Loucy (cell line): ENCODE data around the gene SYCE1.
"Not testable (repeated sequence)": the region's sequence is repeated elsewhere in the genome, so short reads cannot be mapped to it uniquely, and the experiment has no call there.

Experiments
- EZH2phosphoT487 ChIP-seq: fragments of 200-600 bp; IDR thresholded peaks from 2 replicates; pipeline ENCODE4 v1.6.1; 2018; ENCODE audit warnings: antibody characterized with exemption, mild to moderate bottlenecking, moderate library complexity, borderline replicate concordance
- TF ChIP-seq, protein P1 (sequence below): fragments of 200-600 bp; sonication (generic); conservative IDR thresholded peaks from 2 replicates; pipeline ENCODE4 v1.5.1; 2014; ENCODE audit warnings: mild to moderate bottlenecking, antibody characterized with exemption, low read length

DNA sequence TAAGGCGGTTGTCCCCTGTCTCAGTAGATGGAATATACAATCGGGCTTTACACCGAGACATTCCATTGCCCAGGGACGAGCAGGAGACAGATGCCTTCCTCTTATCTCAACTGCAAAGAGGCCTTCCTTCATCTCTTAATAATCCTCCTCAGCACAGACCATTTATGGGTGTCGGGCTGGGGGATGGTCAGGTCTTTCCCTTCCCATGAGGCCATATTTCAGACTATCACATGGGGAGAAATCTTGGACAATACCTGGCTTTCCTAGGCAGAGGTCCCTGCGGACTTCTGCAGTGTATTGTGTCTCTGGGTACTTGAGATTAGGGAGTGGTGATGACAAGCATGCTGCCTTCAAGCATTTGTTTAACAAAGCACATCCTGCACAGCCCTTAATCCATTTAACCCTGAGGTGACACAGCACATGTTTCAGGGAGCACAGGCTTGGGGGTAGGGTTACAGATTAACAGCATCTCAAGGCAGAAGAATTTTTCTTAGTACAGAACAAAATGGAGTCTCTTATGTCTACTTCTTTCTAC lies 23.9 kb downstream of the SYCE1 start:
- TF ChIP-seq, protein P1, sequence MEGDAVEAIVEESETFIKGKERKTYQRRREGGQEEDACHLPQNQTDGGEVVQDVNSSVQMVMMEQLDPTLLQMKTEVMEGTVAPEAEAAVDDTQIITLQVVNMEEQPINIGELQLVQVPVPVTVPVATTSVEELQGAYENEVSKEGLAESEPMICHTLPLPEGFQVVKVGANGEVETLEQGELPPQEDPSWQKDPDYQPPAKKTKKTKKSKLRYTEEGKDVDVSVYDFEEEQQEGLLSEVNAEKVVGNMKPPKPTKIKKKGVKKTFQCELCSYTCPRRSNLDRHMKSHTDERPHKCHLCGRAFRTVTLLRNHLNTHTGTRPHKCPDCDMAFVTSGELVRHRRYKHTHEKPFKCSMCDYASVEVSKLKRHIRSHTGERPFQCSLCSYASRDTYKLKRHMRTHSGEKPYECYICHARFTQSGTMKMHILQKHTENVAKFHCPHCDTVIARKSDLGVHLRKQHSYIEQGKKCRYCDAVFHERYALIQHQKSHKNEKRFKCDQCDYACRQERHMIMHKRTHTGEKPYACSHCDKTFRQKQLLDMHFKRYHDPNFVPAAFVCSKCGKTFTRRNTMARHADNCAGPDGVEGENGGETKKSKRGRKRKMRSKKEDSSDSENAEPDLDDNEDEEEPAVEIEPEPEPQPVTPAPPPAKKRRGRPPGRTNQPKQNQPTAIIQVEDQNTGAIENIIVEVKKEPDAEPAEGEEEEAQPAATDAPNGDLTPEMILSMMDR: not testable (repeated sequence)
- not testable (repeated sequence) for TF ChIP-seq EZH2phosphoT487
